GM19455 (cell line): ENCODE results near the gene KRT78.
"Not testable (repeated sequence)": the region's sequence is repeated elsewhere in the genome, so short reads cannot be mapped to it uniquely, and the experiment has no call there.

Experiments used
- ATAC-seq: cut with Tn5 transposase; IDR thresholded peaks from one replicate; pipeline ENCODE4 v1.9.1; 2021; ENCODE audit not compliant: unreplicated experiment

Gene KRT78

DNA sequence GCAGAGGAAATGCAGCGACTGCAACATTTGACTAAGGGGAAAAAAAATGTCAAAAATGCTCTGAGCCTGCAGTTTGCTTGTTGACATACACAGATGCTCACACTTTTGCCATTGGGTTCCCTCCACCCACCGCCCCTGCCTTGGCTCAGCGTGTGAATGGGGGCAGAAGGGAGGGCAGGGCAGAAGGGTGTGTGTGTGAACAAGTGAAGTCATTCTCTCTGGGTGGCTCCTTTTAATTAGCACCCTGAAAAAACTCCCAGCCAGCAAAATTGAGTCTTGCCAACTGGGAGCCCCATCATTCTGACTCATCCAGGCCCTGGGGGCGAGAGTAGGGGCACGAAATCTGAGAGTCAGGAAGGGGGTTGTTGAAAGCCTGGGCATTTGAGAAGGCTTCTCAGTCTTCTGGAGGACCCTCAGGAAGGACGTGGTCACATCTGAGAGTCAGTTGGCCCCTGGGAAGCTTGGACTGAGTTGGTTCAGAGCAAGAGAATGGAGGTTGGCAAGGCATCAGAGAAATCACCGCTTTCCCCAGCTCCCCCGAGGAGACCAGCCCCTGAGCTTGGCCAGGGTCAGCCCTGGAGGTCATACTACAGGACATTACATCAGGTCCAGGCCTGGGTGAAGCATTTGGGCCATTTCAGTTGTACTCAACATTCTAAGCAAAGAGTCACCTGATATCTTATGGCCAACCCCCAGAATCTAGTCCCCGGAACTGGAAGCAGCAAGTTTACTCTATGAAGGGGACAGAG is 22.7 kb upstream of the KRT78 start:
- no peak for ATAC-seq

DNA sequence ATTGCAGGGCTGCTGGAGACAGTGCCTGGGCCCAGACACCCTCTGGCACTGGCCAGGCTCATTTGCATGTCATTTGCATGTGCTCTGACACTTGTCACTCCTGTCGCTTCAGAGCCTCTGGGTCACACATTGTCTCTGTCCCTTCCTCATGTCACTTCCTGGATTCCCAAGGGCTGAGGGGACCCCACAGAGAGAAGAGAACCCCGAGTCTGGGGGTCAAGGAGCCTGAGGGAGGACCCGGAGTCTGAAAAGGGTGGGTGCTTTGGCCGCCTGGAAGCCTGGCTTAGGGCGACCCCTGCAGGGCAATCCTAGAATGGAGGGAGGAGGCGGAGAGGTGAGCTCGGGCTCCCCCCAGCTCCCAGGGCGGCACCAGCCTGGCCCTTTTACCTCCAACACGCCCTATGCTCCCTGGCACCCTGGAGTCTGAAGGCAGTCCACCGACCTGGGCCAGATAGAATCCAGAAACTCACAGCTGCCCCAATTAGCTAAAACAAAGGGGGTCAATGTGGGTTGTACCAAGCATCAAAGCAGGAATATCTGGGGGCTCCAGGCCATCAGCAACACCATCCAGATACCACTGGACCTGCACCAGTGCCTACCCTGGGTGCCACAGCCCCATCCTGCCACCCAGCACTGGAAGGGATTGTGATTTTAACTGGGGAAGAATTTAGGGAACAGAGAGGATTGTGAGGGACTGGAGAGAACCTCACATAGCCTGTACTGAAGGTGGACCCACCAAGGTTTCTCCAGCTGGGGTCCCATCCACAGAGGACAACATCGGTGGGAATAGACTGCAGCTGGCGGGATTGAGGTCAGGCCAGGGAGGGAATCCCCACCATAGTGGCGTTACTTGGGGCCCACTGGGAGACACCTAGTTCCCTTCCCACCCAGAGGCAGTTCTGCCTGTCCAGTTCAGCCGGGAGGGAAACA is 21.8 kb upstream of the KRT78 start:
- peak; percentile 59 for ATAC-seq

- ATAC-seq: no peak
These were observed 18.8 kb upstream of the KRT78 start for GRCh38 chr12:52867642-52868041.

DNA sequence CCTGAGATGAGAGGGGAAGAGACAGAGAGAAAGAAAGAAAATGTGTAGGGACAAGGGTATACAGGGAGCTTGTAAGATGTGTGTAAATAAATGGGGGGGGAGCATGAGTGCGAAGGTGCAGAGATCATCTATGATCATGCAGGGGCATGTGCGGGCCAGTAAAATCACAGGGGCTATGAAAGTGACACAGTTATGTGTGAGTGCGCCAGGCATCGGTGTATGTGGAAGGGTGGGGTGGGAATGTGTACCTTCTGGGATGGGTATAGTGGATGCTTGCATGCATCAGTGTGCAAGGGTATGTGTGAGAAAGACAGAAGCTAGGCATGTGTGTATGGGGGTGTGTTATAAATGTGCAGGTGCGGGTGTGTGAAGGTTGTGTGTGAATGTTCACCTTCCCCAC is 18.4 kb upstream of the KRT78 start:
- no peak for ATAC-seq

DNA sequence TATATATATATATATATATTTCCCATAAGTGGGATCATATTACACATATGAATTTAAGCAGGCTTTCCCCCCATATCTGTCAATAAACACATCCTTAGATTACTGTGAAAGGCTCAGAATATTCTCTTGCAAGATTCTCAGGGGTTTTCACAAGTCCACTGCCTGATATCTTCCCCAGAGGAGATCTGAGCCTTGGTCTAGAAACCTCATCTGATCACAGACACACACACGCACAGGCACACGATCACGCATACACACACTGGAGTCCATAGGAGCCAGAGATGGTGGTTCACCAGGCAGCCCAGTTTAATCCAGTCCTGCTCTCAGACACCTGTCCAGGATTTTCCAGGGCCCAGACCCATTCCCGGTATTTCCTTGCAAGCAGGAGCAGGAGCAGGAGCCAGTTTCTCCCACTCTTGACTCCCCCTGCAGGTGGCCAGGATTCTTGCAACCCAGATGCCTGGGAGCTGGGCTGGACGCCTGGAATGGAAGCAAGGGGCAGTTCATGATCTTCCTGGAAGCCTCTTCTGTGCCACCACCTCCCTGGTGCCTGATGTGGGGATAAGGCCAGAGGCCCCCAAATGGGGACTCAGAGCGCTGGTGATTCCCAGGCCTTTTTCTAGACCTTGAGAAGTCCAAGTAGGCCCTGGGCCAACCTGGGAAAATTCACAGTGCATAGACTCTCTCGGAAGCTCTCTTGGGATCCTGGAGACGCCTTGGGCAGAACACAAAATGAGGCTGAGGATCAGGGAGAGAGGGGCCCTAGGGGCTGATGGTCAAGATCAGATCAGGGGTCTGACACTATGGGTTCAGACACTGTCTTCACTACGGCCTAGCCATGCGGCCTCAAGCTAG is 16.5 kb upstream of the KRT78 start:
- ATAC-seq: no peak

- ATAC-seq: no peak
These were observed 13.2 kb upstream of the KRT78 start for GRCh38 chr12:52862023-52862422.

GRCh38 chr12:52861511-52861910 is 12.7 kb upstream of the KRT78 start:
- ATAC-seq: no peak

DNA sequence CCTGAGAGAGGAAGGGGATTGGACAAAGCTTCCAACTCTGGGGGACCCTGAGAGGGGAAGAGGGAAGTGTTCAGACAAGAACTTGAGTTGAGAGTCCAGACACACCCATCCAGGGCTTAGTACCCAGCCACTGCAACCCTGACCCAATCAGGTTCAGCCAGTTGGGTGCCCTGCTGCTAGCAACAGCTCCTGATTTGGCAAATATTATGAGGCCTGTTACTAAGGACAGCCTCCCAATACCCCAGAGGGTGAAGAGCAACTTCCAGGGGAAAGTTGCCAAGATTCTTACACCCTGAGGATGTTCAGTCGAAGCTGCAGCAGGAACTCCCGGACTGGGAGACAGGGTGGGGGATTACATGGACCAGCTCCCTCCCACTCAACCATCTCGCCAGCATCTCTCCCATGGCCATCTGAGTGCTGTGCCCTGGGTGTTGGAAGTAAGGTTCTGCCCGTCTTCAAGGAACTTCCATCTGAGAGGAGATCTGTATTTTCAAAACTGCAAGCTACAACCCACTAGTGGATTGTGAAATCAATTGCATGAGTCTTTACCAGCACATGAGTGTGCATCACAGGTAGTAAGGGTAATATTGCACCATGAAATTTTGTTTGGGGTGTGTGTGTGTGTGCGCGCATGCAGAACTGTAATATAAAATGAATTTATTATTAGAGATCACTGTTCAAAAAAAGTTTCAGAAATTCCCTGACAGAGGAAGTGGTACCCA is 11.5 kb upstream of the KRT78 start:
- ATAC-seq: no peak

GRCh38 chr12:52857500-52857899 is 8.7 kb upstream of the KRT78 start:
- no peak for ATAC-seq

DNA sequence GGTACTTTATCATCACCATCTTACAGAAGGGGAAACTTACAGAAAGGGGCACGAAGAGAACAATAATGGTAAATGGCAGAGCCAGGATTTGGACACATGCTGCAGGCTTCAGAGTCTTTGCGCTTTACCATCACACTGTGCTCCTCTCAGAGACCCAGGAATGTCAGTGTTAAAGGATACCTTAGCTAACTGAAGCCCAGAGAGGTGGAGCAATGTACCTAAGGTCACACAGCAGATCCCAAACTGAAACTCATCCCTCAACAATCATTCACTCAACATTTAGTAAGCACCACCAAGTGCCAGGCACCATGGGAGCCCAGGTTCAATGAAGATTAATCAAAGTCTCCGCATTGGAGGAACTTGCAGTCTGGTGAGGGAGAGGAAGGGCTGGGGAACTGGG is 8.0 kb upstream of the KRT78 start:
- ATAC-seq: no peak

GRCh38 chr12:52856077-52856476 is 7.3 kb upstream of the KRT78 start:
- not testable (repeated sequence) for ATAC-seq

DNA sequence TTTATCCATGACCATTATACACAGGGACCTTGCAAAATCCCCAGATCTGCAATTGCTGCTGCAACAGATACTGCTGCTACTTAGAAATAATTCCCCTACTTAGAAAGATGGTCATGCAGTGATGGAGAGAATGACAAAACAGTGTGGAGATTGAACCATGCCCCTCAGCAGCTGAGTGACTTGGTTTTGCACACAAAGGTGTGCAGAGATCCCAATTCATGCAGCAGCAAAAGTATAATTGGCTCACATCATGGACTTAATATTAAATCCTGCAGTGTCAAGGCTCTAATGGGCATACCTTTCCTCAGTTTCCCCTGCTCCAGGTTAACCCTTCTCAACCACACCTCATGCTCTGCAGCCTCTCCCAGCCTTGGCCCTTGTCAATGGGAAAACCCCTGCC is 3.0 kb upstream of the KRT78 start:
- no peak for ATAC-seq

GRCh38 chr12:52850681-52851080 is 1.9 kb upstream of the KRT78 start:
- no peak for ATAC-seq

DNA sequence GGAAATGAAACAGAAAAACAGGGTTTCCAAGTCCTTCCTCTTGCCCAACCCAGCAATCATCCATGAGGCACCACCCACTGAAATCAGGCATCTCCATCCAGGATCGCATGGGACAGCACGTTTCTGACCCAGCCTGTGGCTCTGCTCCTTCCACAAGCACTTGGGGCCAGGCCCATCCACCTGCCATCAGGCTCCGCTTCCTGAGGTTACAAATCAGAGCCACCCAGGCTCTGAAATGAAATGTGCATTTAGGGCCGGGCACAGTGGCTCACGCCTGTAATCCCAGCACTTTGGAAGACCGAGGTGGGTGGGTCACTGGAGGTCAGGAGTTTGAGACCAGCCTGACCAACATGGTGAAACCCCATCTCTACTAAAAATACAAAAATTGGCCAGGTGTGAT is 717 bp upstream of the KRT78 start:
- ATAC-seq: no peak

DNA sequence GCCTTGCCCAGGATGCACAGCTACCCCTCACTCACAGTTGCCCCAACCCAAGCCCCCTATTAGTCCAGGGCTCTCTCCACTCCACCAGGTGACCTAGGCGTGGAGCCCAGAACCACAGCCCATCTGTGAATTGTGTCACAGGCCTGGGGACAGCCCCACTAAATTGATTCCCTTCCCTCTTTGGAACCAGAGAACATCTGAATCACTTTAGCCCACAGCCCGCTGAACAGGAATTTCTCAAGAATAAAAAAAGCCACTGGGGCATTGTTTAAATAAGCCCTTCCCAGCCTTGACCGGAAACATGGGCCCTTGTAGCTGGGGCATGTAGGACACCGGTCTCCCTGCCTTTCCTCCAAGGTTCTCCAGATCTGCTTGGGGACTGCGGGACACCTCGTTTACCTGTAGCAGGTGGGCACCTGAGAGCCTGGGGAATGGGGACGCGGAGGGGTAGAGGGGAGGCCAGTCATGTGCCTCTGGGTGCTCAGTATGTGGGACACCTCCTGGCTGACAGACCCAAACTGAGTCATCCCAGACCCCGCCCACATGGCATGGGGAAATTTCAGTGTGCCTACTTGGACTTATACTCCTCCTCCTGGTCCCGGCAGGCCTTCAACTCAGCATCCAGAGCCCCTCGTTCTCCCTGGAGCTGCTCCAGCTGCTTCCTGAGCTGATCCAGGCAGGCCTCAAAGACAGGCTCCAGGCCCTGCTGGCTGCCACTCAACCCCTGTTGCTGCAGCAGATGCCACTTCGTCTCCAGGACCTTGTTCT is 1.3 kb downstream of the KRT78 start:
- ATAC-seq: no peak

- ATAC-seq: no peak
These were observed 2.3 kb downstream of the KRT78 start for GRCh38 chr12:52846356-52846970.

DNA sequence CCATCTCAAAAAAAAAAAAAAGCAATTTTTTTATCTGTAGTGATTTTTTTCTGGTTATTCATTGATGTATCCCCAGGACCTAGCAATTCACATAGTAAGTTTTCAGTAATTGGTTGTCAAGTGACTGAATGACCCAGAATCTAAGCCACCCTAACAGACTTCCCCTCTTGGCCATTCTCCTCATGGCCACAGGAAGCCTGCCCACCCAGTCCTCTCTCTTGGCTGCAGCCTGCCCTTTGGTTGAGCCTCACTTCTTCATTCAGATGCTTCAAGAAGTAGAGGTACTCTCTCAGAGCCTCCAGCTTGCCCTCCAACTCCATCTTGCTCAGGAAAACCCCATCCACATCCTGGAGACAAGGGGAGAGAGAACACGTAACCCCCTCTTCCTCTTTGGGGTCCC is 2.8 kb downstream of the KRT78 start:
- no peak for ATAC-seq

- ATAC-seq: no peak
These were observed 4.4 kb downstream of the KRT78 start for GRCh38 chr12:52844386-52844785.

GRCh38 chr12:52839436-52840105 is 9.2 kb downstream of the KRT78 start:
- no peak for ATAC-seq
